Endothelial cell of umbilical vein (primary cell): ENCODE data around the gene PLCB4. TPM values are rescaled to one million over a fixed set of nuclear protein-coding genes. Genes with fewer than 3 reads are reported as not detected.

Experiments
- BruUV-seq: library from RNA; stranded (reverse); fragments of 400-500 nt; replicated peaks from 2 replicates; lab custom pipeline; 2021; lab: Mats Ljungman, UMichigan
- CTCF ChIA-PET: fragments of 300-600, 350-600 bp; sonication (Branson Sonifier 250); formaldehyde crosslinking; loops from one replicate; lab custom pipeline; 2021; ENCODE audit warnings: antibody characterized with exemption, inconsistent platforms; lab: Charles Lee
- POLR2A ChIA-PET: fragments of 300-600, 350-600 bp; sonication (Branson Sonifier 250); formaldehyde crosslinking; loops from one replicate; lab custom pipeline; 2021; ENCODE audit warnings: antibody characterized with exemption, inconsistent platforms; lab: Charles Lee
- DNase-seq: peaks from one replicate; pipeline ENCODE4 v3.0.0-alpha.2; 2011; ENCODE audit warnings: low read depth, low spot score
- FAIRE-seq: peaks from 2 replicates; lab custom pipeline; 2011; peaks lifted over from hg19 to GRCh38; lab: Jason Lieb, UNC
- H2AFZ ChIP-seq: 2 replicates; pipeline ENCODE4 v1.6.0; 2012; ENCODE audit warnings: low read depth, low read length, control low read depth, inconsistent platforms
- H3K27ac ChIP-seq: 2 replicates; pipeline ENCODE4 v1.5.1; 2011; ENCODE audit warnings: low read depth, mild to moderate bottlenecking, control low read depth, low read length, moderate library complexity; ENCODE audit not compliant: insufficient read depth
- H3K27me3 ChIP-seq, 2 experiments: 2 replicates each; pipeline versions ENCODE4 v1.6.0 to v1.6.1; 2011; ENCODE audit warnings: low read length in 2 of 2, mixed read lengths in 1 of 2; ENCODE audit not compliant: control insufficient read depth in 2 of 2, insufficient read depth in 2 of 2
- H3K36me3 ChIP-seq, 2 experiments: 2 replicates in 1 of 2; 3 replicates in 1 of 2; pipeline ENCODE4 v1.5.1; 2011; ENCODE audit warnings: low read length in 2 of 2, mild to moderate bottlenecking in 1 of 2, moderate library complexity in 1 of 2; ENCODE audit not compliant: control insufficient read depth in 2 of 2, insufficient read depth in 2 of 2; ENCODE audit errors: extremely low read depth in 1 of 2
- H3K4me1 ChIP-seq: 3 replicates; pipeline ENCODE4 v1.5.1; 2011; ENCODE audit warnings: mild to moderate bottlenecking, low read length; ENCODE audit not compliant: control insufficient read depth, insufficient read depth; ENCODE audit errors: extremely low read depth
- H3K4me2 ChIP-seq: 2 replicates; pipeline ENCODE4 v1.6.1; 2011; ENCODE audit warnings: low read length, control low read depth, mixed read lengths; ENCODE audit not compliant: insufficient read depth
- H3K4me3 ChIP-seq, 3 experiments: fragments of 200-600 bp in 1 of 3; sonication (generic), shearing (Covaris generic) in 1 of 3; replicated peaks in 1 of 3; 2 replicates each; pipeline ENCODE4 v1.5.1; 2011 to 2016; ENCODE audit warnings: control low read depth in 3 of 3, low read length in 3 of 3, mild to moderate bottlenecking in 2 of 3, inconsistent platforms in 1 of 3, low read depth in 1 of 3, moderate library complexity in 1 of 3; ENCODE audit not compliant: insufficient read depth in 1 of 3
- H3K79me2 ChIP-seq: 2 replicates; pipeline ENCODE4 v1.6.0; 2012; ENCODE audit warnings: low read length, inconsistent platforms; ENCODE audit not compliant: control insufficient read depth, insufficient read depth
- H3K9ac ChIP-seq: replicated peaks from 2 replicates; pipeline ENCODE3; 2011; ENCODE audit warnings: low read length, control low read depth; ENCODE audit not compliant: insufficient read depth; ENCODE audit errors: extremely low read depth
- H3K9me1 ChIP-seq: replicated peaks from 3 replicates; pipeline ENCODE4 v1.6.0; 2011; ENCODE audit warnings: mild to moderate bottlenecking, low read length; ENCODE audit not compliant: control insufficient read depth, insufficient read depth; ENCODE audit errors: extremely low read depth
- H3K9me3 ChIP-seq: replicated peaks from 2 replicates; pipeline ENCODE4 v1.5.1; 2012; ENCODE audit warnings: low read length, inconsistent platforms; ENCODE audit not compliant: control insufficient read depth, insufficient read depth
- H4K20me1 ChIP-seq: replicated peaks from 2 replicates; pipeline ENCODE3; 2011; ENCODE audit warnings: mild to moderate bottlenecking, low read length; ENCODE audit not compliant: control insufficient read depth, insufficient read depth; ENCODE audit errors: extremely low read depth
- EZH2 ChIP-seq: IDR thresholded peaks from 2 replicates; pipeline ENCODE4 v1.6.1; 2012; ENCODE audit warnings: borderline replicate concordance, low read depth, mild to moderate bottlenecking, moderate library complexity, low read length, inconsistent platforms; ENCODE audit not compliant: severe bottlenecking
- FOS ChIP-seq: IDR thresholded peaks from 2 replicates; pipeline ENCODE4 v1.6.1; 2011; ENCODE audit warnings: mild to moderate bottlenecking, low read length, moderate library complexity, borderline replicate concordance; ENCODE audit not compliant: insufficient read depth
- GATA2 ChIP-seq: IDR thresholded peaks from 2 replicates; pipeline ENCODE4 v1.7.0; 2011; ENCODE audit warnings: low read depth, mild to moderate bottlenecking, moderate library complexity, mixed read lengths, low read length; ENCODE audit not compliant: insufficient read length, insufficient read depth
- JUN ChIP-seq: IDR thresholded peaks from 2 replicates; pipeline ENCODE4 v1.6.1; 2011; ENCODE audit warnings: borderline replicate concordance, low read depth; ENCODE audit not compliant: insufficient read length, insufficient read depth
- MYC ChIP-seq: IDR thresholded peaks from one replicate; pipeline ENCODE4 v1.6.1; 2011; ENCODE audit warnings: mild to moderate bottlenecking, low read depth, low read length
- POLR2A ChIP-seq: IDR thresholded peaks from 2 replicates; pipeline ENCODE4 v1.6.1; 2012; ENCODE audit warnings: low read depth, mild to moderate bottlenecking, control low read depth, low read length
- POLR2AphosphoS5 ChIP-seq: IDR thresholded peaks from 2 replicates; pipeline ENCODE4 v1.6.1; 2012; ENCODE audit warnings: low read depth, mild to moderate bottlenecking, control low read depth, low read length, moderate library complexity; ENCODE audit not compliant: insufficient read depth
- dilution Hi-C: fragments of 300-500 bp; cut with MboI; formaldehyde crosslinking; loops from one replicate; pipeline ENCODE4 v1.15.0; 2019; ENCODE audit warnings: low sequenced_read_pairs; ENCODE audit not compliant: extremely low pct_ligation_motif_present
- intact Hi-C: fragments of 100-400 bp; cut with micrococcal nuclease; formaldehyde crosslinking; loops from one replicate; pipeline ENCODE4 v1.10.0; 2022
- polyA plus RNA-seq, 4 experiments: library from polyadenylated mRNA; depleted of rRNA in 3 of 4; stranded (reverse) in 3 of 4; unstranded in 1 of 4; fragments of >200 nt; gene quantifications; 2 replicates each; pipeline versions ENCODE4 v1.2.1 to v1.2.3, GENCODE V29; 2011 to 2012; ENCODE audit warnings: missing spikeins in 1 of 4
- total RNA-seq: library from RNA; stranded (reverse); gene quantifications from 2 replicates; pipeline ENCODE4 v1.2.3, GENCODE V29; 2021
- TF ChIP-seq, protein P1 (sequence below): IDR thresholded peaks from 2 replicates; pipeline ENCODE4 v1.6.1; 2011; ENCODE audit not compliant: insufficient read depth, insufficient read length
- TF ChIP-seq, protein P2 (sequence below), 2 donors: IDR thresholded peaks; 1 replicate in 1 of 2; 2 replicates in 1 of 2; pipeline ENCODE4 v1.5.1; 2011; ENCODE audit warnings: low read length in 2 of 2, mild to moderate bottlenecking in 2 of 2, moderate library complexity in 2 of 2, control low read depth in 1 of 2, inconsistent platforms in 1 of 2, low read depth in 1 of 2; ENCODE audit not compliant: insufficient read depth in 1 of 2; ENCODE audit errors: extremely low read depth in 1 of 2

Gene PLCB4
- total and polyA plus RNA-seq, 2 donors (not counting 3 experiments of a cell fraction or from before 2014, with no cell fraction given) = 0.37 to 1.7 TPM

DNA sequence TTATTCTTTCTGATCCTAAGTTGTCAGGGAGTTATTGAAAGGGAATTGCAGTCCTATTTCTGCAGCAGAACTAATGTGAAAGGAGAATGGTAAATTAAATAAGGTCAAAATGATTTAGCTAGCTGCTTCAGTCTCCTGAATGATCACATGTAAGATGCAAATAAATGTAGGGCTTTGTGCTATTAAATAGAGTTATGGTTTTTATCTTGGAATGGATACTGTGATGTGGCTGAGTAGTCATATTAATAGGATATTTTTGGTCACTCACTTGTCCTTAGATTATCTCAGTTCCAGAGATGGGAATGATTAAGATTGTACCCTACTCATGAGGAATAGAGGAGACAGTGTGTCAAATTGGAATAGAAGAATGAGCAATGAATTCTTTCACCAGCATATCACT, 129.6 kb downstream of the PLCB4 start:
- ChIA-PET POLR2A (no interaction called here), CTCF (no interaction called here)
- Histone ChIP-seq H3K9ac (no peak overlapping the region), H3K9me3 (no peaks in the 10 kb centered on the region), H3K4me3 (no peak overlapping the region), H3K4me2 (no peak overlapping the region), H3K27me3 (no peaks in the 10 kb centered on the region), H2AFZ (no peak overlapping the region), H3K27ac (no peak overlapping the region), H3K79me2 (no peaks in the 10 kb centered on the region), H3K9me1 (no peaks in the 10 kb centered on the region), H3K4me1 (peaks cover 4% of the 10 kb centered on the region), H3K36me3 (no peaks in the 10 kb centered on the region), H4K20me1 (no peaks in the 10 kb centered on the region)
- dilution Hi-C loops (no loop called here), intact Hi-C loops (no loop called here)
- BruUV-seq = no TSS peak
- no peak for FAIRE-seq
- no peak for DNase-seq
- TF ChIP-seq GATA2 (no peak), EZH2 (no peak), JUN (no peak), POLR2AphosphoS5 (no peak), MYC (no peak), FOS (no peak), POLR2A (no peak)
- TF ChIP-seq, protein P1, sequence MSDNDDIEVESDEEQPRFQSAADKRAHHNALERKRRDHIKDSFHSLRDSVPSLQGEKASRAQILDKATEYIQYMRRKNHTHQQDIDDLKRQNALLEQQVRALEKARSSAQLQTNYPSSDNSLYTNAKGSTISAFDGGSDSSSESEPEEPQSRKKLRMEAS = no peak
- TF ChIP-seq, protein P2, sequence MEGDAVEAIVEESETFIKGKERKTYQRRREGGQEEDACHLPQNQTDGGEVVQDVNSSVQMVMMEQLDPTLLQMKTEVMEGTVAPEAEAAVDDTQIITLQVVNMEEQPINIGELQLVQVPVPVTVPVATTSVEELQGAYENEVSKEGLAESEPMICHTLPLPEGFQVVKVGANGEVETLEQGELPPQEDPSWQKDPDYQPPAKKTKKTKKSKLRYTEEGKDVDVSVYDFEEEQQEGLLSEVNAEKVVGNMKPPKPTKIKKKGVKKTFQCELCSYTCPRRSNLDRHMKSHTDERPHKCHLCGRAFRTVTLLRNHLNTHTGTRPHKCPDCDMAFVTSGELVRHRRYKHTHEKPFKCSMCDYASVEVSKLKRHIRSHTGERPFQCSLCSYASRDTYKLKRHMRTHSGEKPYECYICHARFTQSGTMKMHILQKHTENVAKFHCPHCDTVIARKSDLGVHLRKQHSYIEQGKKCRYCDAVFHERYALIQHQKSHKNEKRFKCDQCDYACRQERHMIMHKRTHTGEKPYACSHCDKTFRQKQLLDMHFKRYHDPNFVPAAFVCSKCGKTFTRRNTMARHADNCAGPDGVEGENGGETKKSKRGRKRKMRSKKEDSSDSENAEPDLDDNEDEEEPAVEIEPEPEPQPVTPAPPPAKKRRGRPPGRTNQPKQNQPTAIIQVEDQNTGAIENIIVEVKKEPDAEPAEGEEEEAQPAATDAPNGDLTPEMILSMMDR (IDR thresholded peaks at IDR 0.05; ENCODE audit: extremely low read depth in 1 of 2, insufficient read depth in 1 of 2, low read depth in 1 of 2, low read length in 2 of 2) = no peak
